H9 (cell line): ENCODE data around the gene ADAM22. TPM values are rescaled to one million over a fixed set of nuclear protein-coding genes. Genes with fewer than 3 reads are reported as not detected.
A peak's percentile ranks its signal among the peaks of the same experiment; 100 is the strongest.

ENCODE experiments used
- DNase-seq: peaks from one replicate; pipeline ENCODE4 v3.0.0-alpha.2; 2017
- H2AFZ ChIP-seq: one replicate; pipeline ENCODE4 v1.6.1; 2013; ENCODE audit warnings: mild to moderate bottlenecking, low read length, control low read depth, moderate library complexity
- H2AK5ac ChIP-seq: 2 replicates; pipeline ENCODE4 v1.6.1; 2013; ENCODE audit warnings: low read length, control low read depth, mixed read lengths; ENCODE audit not compliant: insufficient read length
- H2BK120ac ChIP-seq: one replicate; pipeline ENCODE4 v1.6.1; 2013; ENCODE audit warnings: low read depth, mild to moderate bottlenecking, low read length, control low read depth, inconsistent platforms; ENCODE audit not compliant: poor library complexity, severe bottlenecking
- H2BK12ac ChIP-seq: 2 replicates; pipeline ENCODE4 v1.6.1; 2013; ENCODE audit warnings: low read length, control low read depth, mixed read lengths, low read depth; ENCODE audit not compliant: insufficient read length
- H2BK15ac ChIP-seq: 2 replicates; pipeline ENCODE4 v1.6.1; 2013; ENCODE audit warnings: low read depth, low read length, control low read depth
- H2BK20ac ChIP-seq: one replicate; pipeline ENCODE4 v1.6.1; 2013; ENCODE audit warnings: low read depth, mild to moderate bottlenecking, low read length, control low read depth, inconsistent platforms; ENCODE audit not compliant: poor library complexity, severe bottlenecking
- H2BK5ac ChIP-seq: 2 replicates; pipeline ENCODE4 v1.6.1; 2013; ENCODE audit warnings: low read length, control low read depth, mixed read lengths; ENCODE audit not compliant: insufficient read length
- H3K14ac ChIP-seq: 2 replicates; pipeline ENCODE4 v1.6.1; 2013; ENCODE audit warnings: low read length, control low read depth; ENCODE audit not compliant: insufficient read depth
- H3K18ac ChIP-seq: 2 replicates; pipeline ENCODE4 v1.6.1; 2013; ENCODE audit warnings: low read depth, mild to moderate bottlenecking, mixed read lengths, low read length, control low read depth; ENCODE audit not compliant: insufficient read length
- H3K23ac ChIP-seq: 2 replicates; pipeline ENCODE4 v1.6.1; 2013; ENCODE audit warnings: low read length, control low read depth, mixed read lengths, low read depth; ENCODE audit not compliant: insufficient read length
- H3K23me2 ChIP-seq: 2 replicates; pipeline ENCODE4 v1.6.1; 2013; ENCODE audit warnings: low read depth, mild to moderate bottlenecking, mixed read lengths, low read length, control low read depth; ENCODE audit not compliant: insufficient read length, poor library complexity, severe bottlenecking
- H3K27ac ChIP-seq: 2 replicates; pipeline ENCODE4 v1.5.1; 2013; ENCODE audit warnings: low read length, control low read depth, mixed read lengths, low read depth; ENCODE audit not compliant: insufficient read length
- H3K27me3 ChIP-seq: 2 replicates; pipeline ENCODE4 v1.6.1; 2013; ENCODE audit warnings: low read length, control low read depth, inconsistent platforms; ENCODE audit not compliant: insufficient read depth
- H3K4ac ChIP-seq: 2 replicates; pipeline ENCODE4 v1.6.1; 2013; ENCODE audit warnings: low read depth, mild to moderate bottlenecking, control low read depth, inconsistent platforms, low read length, moderate library complexity
- H3K4me1 ChIP-seq: 2 replicates; pipeline ENCODE4 v1.6.1; 2013; ENCODE audit warnings: low read length, control low read depth, inconsistent platforms; ENCODE audit not compliant: insufficient read depth
- H3K4me2 ChIP-seq: 2 replicates; pipeline ENCODE4 v1.6.1; 2013; ENCODE audit warnings: low read length, control low read depth, mixed read lengths; ENCODE audit not compliant: insufficient read length, insufficient read depth
- H3K56ac ChIP-seq: 2 replicates; pipeline ENCODE4 v1.6.1; 2013; ENCODE audit warnings: low read depth, mild to moderate bottlenecking, mixed read lengths, low read length, control low read depth; ENCODE audit not compliant: insufficient read length
- H3K79me1 ChIP-seq: 2 replicates; pipeline ENCODE4 v1.6.1; 2013; ENCODE audit warnings: low read depth, mild to moderate bottlenecking, moderate library complexity, low read length, control low read depth, inconsistent platforms; ENCODE audit not compliant: insufficient read depth, poor library complexity, severe bottlenecking
- H3K79me2 ChIP-seq: 2 replicates; pipeline ENCODE4 v1.6.1; 2013; ENCODE audit warnings: low read length, control low read depth, inconsistent platforms; ENCODE audit not compliant: insufficient read depth
- H3K9ac ChIP-seq: 2 replicates; pipeline ENCODE4 v1.6.1; 2013; ENCODE audit warnings: low read length, control low read depth, mixed read lengths; ENCODE audit not compliant: insufficient read length; ENCODE audit errors: extremely low read depth
- H3K9me3 ChIP-seq: one replicate; pipeline ENCODE4 v1.6.1; 2013; ENCODE audit warnings: low read depth, low read length, inconsistent platforms; ENCODE audit not compliant: control insufficient read depth
- H3T11ph ChIP-seq: one replicate; pipeline ENCODE4 v1.6.1; 2013; ENCODE audit warnings: mild to moderate bottlenecking, low read length, control low read depth, inconsistent platforms
- H4K20me1 ChIP-seq: one replicate; pipeline ENCODE4 v1.6.1; 2013; ENCODE audit not compliant: control insufficient read depth, insufficient read length, insufficient read depth
- H4K5ac ChIP-seq: 2 replicates; pipeline ENCODE4 v1.6.1; 2013; ENCODE audit warnings: low read depth, mild to moderate bottlenecking, mixed read lengths, low read length, control low read depth; ENCODE audit not compliant: insufficient read length
- H4K8ac ChIP-seq: replicated peaks from 2 replicates; pipeline ENCODE4 v1.6.1; 2013; ENCODE audit warnings: low read length, control low read depth, mixed read lengths, low read depth; ENCODE audit not compliant: insufficient read length
- H4K91ac ChIP-seq: 2 replicates; pipeline ENCODE4 v1.6.1; 2013; ENCODE audit warnings: low read depth, mild to moderate bottlenecking, moderate library complexity, mixed read lengths, low read length, control low read depth; ENCODE audit not compliant: insufficient read length
- H3K27ac Mint-ChIP-seq, 3 experiments: 2 replicates in 2 of 3; 3 replicates in 1 of 3; pipeline ENCODE4 v1.8.0; 2020 to 2021; ENCODE audit warnings: mixed read lengths in 3 of 3, mild to moderate bottlenecking in 1 of 3, moderate library complexity in 1 of 3
- H3K27me3 Mint-ChIP-seq: 2 replicates; pipeline ENCODE4 v1.8.0; 2021; ENCODE audit warnings: low read depth, mild to moderate bottlenecking, moderate library complexity, mixed read lengths
- H3K36me3 Mint-ChIP-seq, 3 experiments: 2 replicates in 2 of 3; 3 replicates in 1 of 3; pipeline ENCODE4 v1.8.0; 2020 to 2021; ENCODE audit warnings: low read depth in 3 of 3, mixed read lengths in 3 of 3; ENCODE audit not compliant: insufficient read depth in 1 of 3
- H3K4me1 Mint-ChIP-seq, 2 experiments: 2 replicates each; pipeline ENCODE4 v1.8.0; 2020; ENCODE audit warnings: mixed read lengths in 2 of 2
- H3K4me3 Mint-ChIP-seq, 2 experiments: 2 replicates in 1 of 2; 3 replicates in 1 of 2; pipeline ENCODE4 v1.8.0; 2020 to 2021; ENCODE audit warnings: mild to moderate bottlenecking in 2 of 2, mixed read lengths in 2 of 2, moderate library complexity in 1 of 2
- H3K9me3 Mint-ChIP-seq, 2 experiments: 2 replicates in 1 of 2; 3 replicates in 1 of 2; pipeline ENCODE4 v1.8.0; 2020; ENCODE audit warnings: mild to moderate bottlenecking in 2 of 2, mixed read lengths in 2 of 2, moderate library complexity in 1 of 2
- CTCF ChIP-seq: fragments of 200-600 bp; sonication (generic); conservative IDR thresholded peaks from 3 replicates; pipeline ENCODE4 v1.8.0; 2021; ENCODE audit warnings: antibody characterized with exemption, mild to moderate bottlenecking
- WGBS: extraction: QIAGEN DNeasy Blood & Tissue Kit; methylation state at CpG from one replicate; pipeline ENCODE4 v1.1.7; 2013; ENCODE audit warnings: missing lambda C conversion rate, low lambda C conversion rate, mixed read lengths; ENCODE audit not compliant: insufficient read length; ENCODE audit errors: extremely low coverage; 5-methylcytosine and 5-hydroxymethylcytosine counted together
- total RNA-seq: library from RNA; stranded (reverse); gene quantifications from 2 replicates; pipeline ENCODE4 v1.2.1, GENCODE V29; 2021

Gene ADAM22
- total RNA-seq, 1 experiment from 2014 or later, result 8.7 TPM

DNA sequence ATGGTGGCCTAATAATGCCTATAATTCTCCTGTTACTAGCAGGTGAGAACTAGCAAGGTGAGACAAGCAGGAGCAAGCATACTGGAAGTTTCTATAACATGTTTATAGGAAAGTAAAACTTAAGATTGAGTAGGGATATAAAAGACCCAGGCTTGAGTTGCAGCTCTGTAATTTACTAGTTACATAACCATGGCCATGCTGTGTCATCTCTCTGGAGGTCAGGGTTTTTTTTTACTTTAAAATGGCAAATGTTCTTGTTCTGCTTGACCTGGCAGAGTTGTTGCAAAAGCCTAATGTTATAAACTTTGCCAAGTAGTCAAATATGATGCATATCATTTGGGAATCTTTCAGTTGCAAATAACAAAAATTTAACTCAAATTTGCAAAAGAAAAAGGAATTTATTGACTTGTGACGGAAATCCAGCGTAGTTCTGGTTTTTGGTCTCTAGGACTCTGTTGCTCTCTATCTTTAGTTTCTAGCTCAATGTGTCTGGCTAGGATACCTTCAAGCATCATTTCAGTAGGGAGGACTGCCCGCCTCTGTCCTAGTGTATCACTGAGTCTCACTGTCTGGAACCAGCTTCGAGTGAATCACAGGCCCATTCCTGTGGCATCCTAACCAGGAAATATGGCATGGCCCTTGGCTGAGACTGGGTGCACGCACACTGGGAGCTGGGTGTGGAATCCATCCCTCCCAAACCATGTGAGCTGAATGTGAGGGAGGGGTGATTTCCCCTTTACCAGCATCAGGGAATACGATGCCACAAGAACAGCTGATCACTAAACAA is 67.9 kb downstream of the ADAM22 start:
- no peak overlapping the region for H2BK12ac ChIP-seq
- H3T11ph ChIP-seq, result no peak overlapping the region
- Mint-ChIP-seq H3K4me3 (no peak overlapping the region), H3K9me3 (no peaks in the 10 kb centered on the region), H3K4me1 (peaks cover 5% of the 10 kb centered on the region in 2 experiments; a peak in 1 of 4 replicates), H3K36me3 (peaks cover 0 to 3% (median 1%) of the 10 kb centered on the region in 3 experiments; a peak in 1 of 7 replicates), H3K27ac (peak overlapping the region in 2 of 3 experiments; percentile 29 to 70; a peak in 2 of 7 replicates), H3K27me3 (no peaks in the 10 kb centered on the region)
- H3K9me3 ChIP-seq, result no peaks in the 10 kb centered on the region
- H4K8ac ChIP-seq, result no peak overlapping the region
- no peak overlapping the region for H4K5ac ChIP-seq
- no peaks in the 10 kb centered on the region for H3K79me1 ChIP-seq
- no peak overlapping the region; the same call in 1 of the 2 replicates for H2BK15ac ChIP-seq
- H3K27me3 ChIP-seq, result no peaks in the 10 kb centered on the region
- H2BK20ac ChIP-seq, result no peak overlapping the region
- no peak overlapping the region for H2AFZ ChIP-seq
- peak overlapping the region; percentile 46; the same call in 1 of the 2 replicates for H3K14ac ChIP-seq
- H3K56ac ChIP-seq, result no peak overlapping the region
- no peak overlapping the region for H3K27ac ChIP-seq
- no peak overlapping the region for H3K4me2 ChIP-seq
- no CpG with 5 or more reads among the region's 6 CpGs for WGBS
- H2BK120ac ChIP-seq, result no peak overlapping the region
- TF ChIP-seq CTCF, result no peak
- H3K18ac ChIP-seq, result no peak overlapping the region
- H2AK5ac ChIP-seq, result no peak overlapping the region
- no peaks in the 10 kb centered on the region for H3K23me2 ChIP-seq
- no peaks in the 10 kb centered on the region for H3K4me1 ChIP-seq
- no peak overlapping the region for H2BK5ac ChIP-seq
- H4K20me1 ChIP-seq, result no peaks in the 10 kb centered on the region
- peak overlapping the region; percentile 79 for H3K23ac ChIP-seq
- no peak overlapping the region for H3K9ac ChIP-seq
- no peak overlapping the region for H3K4ac ChIP-seq
- H3K79me2 ChIP-seq, result no peaks in the 10 kb centered on the region
- DNase-seq, result no peak
- no peak overlapping the region for H4K91ac ChIP-seq
